SK-MEL-5 (cell line): ENCODE data around the gene NPAS2. TPM values are rescaled to one million over a fixed set of nuclear protein-coding genes. Genes with fewer than 3 reads are reported as not detected.

ENCODE experiments used
- DNase-seq: peaks from one replicate; pipeline ENCODE4 v3.0.0-alpha.2; 2016; ENCODE audit warnings: low read depth, low spot score
- in situ Hi-C: cut with HindIII; loops from 2 replicates; pipeline ENCODE4 v1.10.0; 2016; ENCODE audit warnings: low sequenced_read_pairs, high pct_unique_total_duplicates, low pct_unique_long_range_greater_than_20kb
- total RNA-seq: library from RNA; depleted of rRNA; stranded (reverse); fragments of >200 nt; shearing (Covaris generic); gene quantifications from 2 replicates; pipeline ENCODE4 v1.2.3, GENCODE V29; 2014

The NPAS2 gene
- total RNA-seq, 1 experiment from 2014 or later = 45.0 TPM

DNA sequence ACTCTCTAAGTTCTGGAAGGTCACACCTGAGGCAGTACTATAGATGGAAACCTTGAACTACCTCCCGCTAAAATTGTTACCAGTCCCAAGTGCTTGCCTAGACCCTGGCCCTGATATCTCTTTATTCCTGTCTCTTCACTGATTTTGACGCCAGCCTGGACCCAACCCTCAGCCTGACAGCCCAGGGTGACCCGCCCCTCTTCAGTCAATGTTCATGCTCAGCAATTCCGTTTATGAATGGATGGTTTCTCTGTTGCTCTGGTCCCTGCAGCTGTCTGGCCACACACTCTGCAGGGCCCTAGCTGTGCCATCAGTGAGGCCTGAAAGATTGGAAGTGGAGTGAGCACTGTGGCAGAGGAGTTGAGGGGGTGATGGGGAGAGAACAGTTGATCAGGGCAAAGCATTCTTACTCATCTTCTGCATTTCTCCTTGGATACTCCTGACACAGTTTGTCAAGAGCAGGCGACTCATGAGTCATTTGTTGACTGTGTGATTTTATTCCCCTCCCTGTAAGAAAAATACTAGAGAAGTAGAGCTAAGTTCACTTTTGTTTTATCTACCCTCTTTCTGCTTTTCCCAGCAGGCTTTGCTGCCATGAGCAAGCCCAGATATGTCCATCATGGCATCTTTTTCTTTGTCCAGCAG, 46.0 kb downstream of the NPAS2 start:
- in situ Hi-C loops = no loop called here
- no peak for DNase-seq

DNA sequence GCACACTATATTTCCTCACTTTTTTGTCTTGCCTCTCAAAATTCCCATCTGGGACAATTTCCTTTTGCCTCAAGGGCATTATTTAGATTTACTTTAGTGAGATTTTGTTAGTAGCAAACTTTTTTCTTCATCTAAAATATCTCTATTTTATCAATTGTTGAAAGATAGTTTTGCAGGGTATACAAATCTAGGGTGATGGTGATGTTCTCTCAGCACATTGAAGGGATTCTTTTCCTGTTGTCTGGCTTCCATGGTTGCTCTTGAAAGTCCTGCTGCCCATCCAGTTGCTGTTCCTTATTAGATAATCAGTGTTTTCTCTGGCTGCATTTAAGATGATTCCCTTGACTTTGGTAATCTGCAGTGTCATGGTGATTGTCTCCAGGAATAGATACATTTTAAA, 48.1 kb downstream of the NPAS2 start:
- DNase-seq = no peak
- in situ Hi-C loops = no loop called here

- DNase-seq = no peak
- in situ Hi-C loops = no loop called here
Measured at GRCh38 chr2:100869120-100869519, 49.2 kb downstream of the NPAS2 start.

DNA sequence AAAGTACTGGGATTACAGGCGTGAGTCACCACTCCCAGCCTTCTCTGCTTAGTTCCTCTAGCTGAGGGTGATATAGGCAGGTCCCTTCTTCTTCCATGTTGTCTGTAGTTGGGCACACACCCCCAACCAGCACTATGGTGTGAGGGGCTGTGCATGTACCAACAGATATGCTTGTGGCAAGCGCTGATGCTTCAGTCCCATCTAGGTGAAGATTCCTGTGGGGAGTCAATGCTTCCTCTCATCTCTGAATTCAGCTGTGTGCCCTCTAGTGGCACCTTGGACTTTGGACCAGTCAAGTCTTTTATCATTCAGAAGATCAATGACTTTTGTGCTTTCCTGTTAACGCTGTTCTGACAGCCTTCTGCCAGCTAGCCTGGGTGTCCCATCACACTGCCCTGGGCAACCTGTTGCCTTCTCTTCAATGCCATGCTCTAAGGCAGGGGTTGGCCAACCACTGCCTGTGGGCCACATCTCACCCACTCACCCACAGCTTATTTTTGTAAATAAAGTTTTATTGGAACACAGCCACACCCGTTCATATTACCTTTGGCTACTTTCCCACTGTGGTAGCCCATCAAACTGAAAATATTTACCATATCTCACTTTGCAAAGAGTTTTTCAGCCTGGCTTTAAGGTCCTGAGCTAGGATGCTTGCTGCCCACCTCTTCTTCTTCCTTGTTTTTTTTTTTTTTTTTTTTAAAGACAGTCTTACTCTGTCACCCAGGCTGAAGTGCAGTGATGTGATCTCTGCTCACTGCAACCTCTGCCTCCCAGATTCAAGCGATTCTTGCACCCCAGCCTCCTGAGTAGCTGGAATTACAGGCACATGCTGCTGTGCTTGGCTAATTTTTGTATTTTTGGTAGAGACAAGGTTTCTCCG, 51.0 kb downstream of the NPAS2 start:
- peak; percentile 60 for DNase-seq
- in situ Hi-C loops = no loop called here

GRCh38 chr2:100875516-100876230, 55.7 kb downstream of the NPAS2 start:
- in situ Hi-C loops = no loop called here

GRCh38 chr2:100876231-100876860, 56.4 kb downstream of the NPAS2 start:
- in situ Hi-C loops = no loop called here
- no peak for DNase-seq

More at GRCh38 chr2:100875516-100876230, 55.7 kb downstream of the NPAS2 start:
- DNase-seq = no peak

DNA sequence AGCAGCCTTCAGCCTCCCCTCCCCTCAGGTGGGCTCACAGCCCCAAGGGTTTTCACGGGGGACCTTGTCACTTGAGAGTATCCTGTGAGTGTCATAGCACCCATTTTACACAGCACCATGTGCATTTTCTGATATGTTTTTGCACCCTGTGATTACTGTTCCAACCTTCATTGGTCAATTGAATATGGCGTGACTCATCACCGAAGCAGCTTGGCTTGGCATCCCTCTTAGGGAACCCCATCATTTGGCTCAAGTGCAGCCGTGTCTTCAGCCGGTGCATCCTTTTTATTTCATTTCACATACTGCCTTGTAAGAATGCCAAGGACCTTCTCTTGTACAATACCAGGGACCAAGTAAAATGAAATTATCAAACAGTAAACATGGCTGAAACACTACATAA, 57.6 kb downstream of the NPAS2 start:
- no peak for DNase-seq

DNA sequence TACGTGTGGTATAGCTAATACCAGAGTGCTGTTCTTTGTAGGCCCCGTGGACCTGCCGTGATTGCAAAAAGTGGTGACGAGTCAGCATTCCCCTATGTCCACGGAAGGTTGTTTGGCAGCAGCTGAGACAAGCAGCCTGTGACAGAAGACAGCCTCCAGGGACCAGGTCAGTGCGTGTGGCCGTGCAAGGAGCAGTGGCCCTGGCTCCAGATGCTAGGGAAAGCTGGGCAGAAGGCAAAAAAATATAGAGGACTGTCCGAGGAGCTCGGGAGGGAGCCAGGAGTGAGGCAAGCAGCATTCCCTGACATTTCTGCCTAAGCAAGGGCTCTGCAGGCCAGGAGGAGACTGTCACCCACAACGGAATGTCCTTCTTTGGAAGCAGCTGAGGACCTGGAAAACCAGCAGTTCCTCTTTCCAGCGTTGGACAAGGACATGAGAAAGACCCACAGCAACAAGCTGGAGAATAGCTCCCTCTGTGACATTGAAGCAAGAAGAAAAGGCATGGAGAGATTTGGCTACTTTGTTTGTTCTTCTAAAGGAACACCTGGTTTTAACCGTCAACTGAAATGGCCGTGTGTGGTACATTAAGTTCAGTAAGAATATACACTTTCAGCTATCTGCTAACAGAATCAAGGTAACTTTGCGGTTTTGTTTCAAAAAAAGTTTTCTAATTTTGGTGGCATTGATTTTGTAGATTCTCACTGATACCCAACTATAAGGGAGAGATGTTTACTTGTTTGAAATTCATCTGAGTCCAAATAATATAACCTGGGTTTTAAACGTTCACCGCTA, 58.3 kb downstream of the NPAS2 start:
- in situ Hi-C loops = no loop called here
- DNase-seq = no peak

More for the DNA sequence above, 57.6 kb downstream of the NPAS2 start:
- in situ Hi-C loops = no loop called here

DNA sequence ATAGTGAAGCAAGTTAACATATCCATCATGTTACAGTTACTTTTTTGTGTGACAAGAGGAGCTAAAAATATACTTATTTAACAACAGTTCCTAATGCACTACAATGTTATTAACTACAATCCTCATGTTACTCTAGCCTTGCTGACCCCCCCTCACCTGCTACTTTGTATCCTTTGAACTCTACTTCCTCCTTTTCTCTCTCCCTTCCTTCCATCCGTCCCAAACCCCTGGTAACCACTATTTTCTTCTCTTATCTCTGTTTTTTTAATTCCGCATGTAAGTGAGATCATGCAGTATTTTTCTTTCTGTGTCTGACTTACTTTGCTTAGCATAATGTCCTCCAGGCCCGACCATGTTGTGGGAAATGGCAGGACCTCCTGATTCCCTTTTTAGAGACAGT, 59.4 kb downstream of the NPAS2 start:
- DNase-seq = no peak
- in situ Hi-C loops = no loop called here

DNA sequence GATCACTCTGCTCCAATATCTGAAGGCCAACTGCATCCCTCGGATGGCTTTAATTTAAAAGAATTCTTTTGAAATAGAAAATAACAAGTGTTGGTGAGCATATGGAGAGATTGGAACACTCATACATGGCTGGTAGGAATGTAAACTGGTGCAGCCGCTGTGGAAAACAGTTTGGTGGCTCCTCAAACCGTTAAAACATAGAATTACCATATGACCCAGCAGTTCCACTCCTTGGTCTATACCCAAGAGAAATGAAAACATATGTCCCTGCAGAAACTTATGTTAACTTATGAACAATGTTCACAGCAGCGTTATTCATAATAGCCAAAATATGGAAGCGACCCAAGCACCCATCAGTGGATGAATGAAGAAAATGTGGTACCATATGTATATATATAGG, 60.1 kb downstream of the NPAS2 start:
- in situ Hi-C loops = no loop called here

DNA sequence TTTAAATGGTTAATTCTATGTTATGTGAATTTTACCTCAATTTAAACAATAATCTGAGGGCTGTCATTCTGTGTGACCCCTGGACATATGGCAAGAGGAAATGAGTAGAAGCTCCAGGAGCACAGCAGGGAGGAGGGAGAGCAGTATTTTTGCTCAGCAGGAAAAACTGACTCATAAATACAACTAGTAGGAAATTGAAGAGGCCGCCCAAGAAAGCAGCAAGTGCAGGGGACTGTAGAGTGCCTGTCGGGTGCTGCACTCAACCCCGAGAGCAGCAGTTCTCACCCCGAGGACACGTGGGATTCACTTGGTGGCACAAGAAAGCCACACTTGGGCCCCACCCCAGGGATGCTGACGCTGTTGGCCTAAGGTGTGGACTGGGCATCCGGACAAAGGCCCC, 60.8 kb downstream of the NPAS2 start:
- no peak for DNase-seq
- in situ Hi-C loops = no loop called here

More for the DNA sequence above, 60.1 kb downstream of the NPAS2 start:
- DNase-seq = no peak

GRCh38 chr2:100882645-100883613, 63.0 kb downstream of the NPAS2 start:
- DNase-seq = no peak
- in situ Hi-C loops = no loop called here

GRCh38 chr2:100884145-100884621, 64.2 kb downstream of the NPAS2 start:
- peak; percentile 78 for DNase-seq
- in situ Hi-C loops = no loop called here

- in situ Hi-C loops = no loop called here
- DNase-seq = no peak
Measured at GRCh38 chr2:100886085-100886484, 66.1 kb downstream of the NPAS2 start.

DNA sequence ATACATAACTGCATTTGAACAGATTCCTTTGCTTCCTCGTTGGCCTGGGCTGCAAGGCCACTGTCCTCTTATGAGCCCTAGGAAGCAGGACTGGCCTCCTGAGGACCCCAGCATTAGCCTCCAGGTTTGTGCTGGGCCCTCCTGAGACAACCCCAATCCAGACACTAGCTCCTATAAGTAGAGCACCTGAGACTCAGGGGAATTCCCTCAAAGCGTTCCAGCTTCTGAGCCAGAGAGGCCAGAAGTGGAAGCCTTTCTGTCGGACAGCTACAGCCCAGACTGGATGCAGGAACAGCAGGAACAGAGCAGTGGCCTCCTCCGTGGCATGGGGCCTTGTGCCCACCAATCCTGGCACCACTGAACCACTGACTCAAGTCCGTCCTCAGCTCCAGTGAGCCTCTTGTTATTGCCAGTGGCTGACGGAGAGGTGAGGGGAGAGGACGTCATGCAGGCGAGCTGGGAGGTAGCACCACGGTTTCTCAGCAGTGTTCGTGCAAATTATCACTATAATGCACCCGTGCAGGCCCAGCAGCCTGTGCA, 67.2 kb downstream of the NPAS2 start:
- no peak for DNase-seq
- in situ Hi-C loops = no loop called here
